ENCODE results near the gene KCTD16.
A peak's percentile ranks its signal among the peaks of the same experiment; 100 is the strongest.

The KCTD16 gene

DNA sequence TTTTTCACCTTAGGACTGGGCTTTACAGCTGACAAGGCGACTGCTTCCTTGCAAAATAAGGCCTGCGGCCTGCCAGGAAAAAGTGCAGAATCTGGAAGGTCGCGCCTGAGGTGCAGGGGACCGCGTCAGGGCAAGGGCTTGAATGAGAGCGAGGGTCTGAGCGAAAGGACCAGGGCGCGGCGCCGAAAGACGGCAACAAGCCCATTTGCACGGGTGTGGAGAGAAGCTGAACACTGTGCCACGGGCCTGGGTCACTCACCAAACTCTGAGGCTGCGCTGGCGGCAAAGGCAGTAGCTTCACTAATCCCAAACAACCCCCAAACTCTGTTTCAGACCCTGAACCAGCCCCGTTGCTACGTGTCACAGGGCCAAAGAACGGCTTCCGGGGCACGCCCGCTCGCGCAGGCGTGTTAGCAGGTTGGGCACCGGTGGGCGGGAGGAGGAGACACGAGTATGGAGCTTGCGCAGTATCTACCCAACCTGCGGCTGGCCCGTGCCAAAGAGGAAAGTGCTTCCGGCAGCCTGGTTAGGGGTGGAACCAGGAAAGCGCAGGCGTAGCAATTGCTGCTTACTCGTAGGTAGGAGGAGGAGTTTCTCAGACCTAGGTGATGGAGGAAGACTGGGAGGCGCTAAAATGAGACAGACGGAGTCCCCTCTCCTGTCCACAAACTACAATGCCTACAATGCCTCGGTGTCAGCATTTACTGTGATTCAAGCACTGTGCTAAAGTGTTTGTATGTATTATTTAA lies at the start of gene KCTD16, which contains the start of gene YIPF5:
TSS of gene KCTD16 (plus strand) at position 598 of the 749 bp plus-strand sequence.
TSS of gene YIPF5 (minus strand) at position 384 of the 749 bp plus-strand sequence. CDS start 704 bp downstream, outside the sequence.
- no peaks in the 10 kb centered on the region for H3K9me3 Mint-ChIP-seq
- H3K27me3 Mint-ChIP-seq = no peaks in the 10 kb centered on the region
- H3K4me1 Mint-ChIP-seq = peaks cover 52% of the 10 kb centered on the region
- peak within 1 kb of the TSS; percentile 91 for H3K27ac Mint-ChIP-seq
- H3K36me3 Mint-ChIP-seq = peaks cover 8% of the 10 kb centered on the region
- H3K4me3 Mint-ChIP-seq = peak within 1 kb of the TSS; percentile 100

DNA sequence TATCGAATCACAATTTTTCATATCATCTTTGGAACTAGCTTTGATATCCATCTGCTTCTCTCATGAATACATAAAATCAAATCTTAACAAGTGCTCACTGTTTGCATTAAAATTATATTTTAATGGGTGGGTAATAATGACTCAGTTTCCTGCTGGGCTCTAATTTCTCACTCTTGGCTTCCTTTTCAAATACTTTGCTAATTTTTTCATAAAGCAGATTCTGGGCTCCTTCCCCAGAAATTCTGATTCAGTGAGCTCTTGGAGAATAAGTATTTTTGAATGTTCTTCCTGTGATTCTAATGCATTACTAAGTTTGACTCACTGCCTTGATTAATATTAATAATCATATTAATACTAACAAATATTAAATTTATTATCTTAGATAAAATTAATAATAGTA lies 49.1 kb upstream of the KCTD16 start:
- H3K4me3 Mint-ChIP-seq = no peak overlapping the region
- H3K4me1 Mint-ChIP-seq = no peaks in the 10 kb centered on the region
- peaks cover 2% of the 10 kb centered on the region for H3K36me3 Mint-ChIP-seq

DNA sequence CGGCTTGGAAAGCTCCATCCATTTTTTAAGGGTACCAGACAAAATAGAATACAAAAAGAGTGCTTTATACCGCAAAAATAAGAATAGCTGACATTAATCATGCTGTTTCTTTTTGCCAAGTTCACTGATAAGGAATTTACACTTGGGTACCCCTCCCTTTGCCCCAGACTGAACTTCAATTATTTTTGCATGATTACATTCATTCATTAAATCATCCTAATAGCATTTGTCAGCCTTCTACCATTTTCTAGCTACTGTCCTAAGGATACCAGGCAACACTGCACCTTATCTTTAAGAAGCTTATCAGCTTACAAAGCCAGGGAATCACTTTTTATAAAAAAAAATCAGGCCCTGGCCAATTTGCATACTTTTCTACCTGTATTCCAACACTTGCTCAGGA lies 48.6 kb upstream of the KCTD16 start:
- H3K4me3 Mint-ChIP-seq = no peak overlapping the region
- peaks cover 2% of the 10 kb centered on the region for H3K36me3 Mint-ChIP-seq
- H3K9me3 Mint-ChIP-seq = no peaks in the 10 kb centered on the region
- H3K4me1 Mint-ChIP-seq = no peaks in the 10 kb centered on the region
- no peaks in the 10 kb centered on the region for H3K27me3 Mint-ChIP-seq
- no peak overlapping the region for H3K27ac Mint-ChIP-seq

More for the DNA sequence above, 49.1 kb upstream of the KCTD16 start:
- H3K27ac Mint-ChIP-seq = no peak overlapping the region
- H3K9me3 Mint-ChIP-seq = no peaks in the 10 kb centered on the region
- no peaks in the 10 kb centered on the region for H3K27me3 Mint-ChIP-seq

DNA sequence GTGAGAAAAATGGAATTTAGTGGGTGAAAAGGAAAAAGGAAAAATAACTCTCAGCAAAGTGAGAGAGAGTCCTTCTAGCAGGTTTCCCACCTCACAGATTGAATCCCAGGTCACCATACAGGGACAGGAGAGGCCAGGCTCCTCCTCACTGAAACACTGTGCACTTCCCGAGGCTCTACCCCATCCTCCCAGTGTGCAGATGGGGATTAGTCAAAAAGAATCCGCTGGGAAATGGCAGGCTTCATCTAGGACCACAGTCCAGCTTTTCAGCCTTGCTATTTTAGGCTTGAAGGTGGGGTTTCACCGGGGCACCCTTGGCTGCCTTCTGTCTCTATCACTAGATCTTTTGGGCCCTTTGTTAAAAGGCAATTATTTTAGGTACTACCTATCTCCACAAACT lies 48.0 kb upstream of the KCTD16 start:
- no peaks in the 10 kb centered on the region for H3K4me1 Mint-ChIP-seq
- H3K4me3 Mint-ChIP-seq = no peak overlapping the region
- peaks cover 2% of the 10 kb centered on the region for H3K36me3 Mint-ChIP-seq
- no peaks in the 10 kb centered on the region for H3K9me3 Mint-ChIP-seq
- no peaks in the 10 kb centered on the region for H3K27me3 Mint-ChIP-seq
- H3K27ac Mint-ChIP-seq = no peak overlapping the region

DNA sequence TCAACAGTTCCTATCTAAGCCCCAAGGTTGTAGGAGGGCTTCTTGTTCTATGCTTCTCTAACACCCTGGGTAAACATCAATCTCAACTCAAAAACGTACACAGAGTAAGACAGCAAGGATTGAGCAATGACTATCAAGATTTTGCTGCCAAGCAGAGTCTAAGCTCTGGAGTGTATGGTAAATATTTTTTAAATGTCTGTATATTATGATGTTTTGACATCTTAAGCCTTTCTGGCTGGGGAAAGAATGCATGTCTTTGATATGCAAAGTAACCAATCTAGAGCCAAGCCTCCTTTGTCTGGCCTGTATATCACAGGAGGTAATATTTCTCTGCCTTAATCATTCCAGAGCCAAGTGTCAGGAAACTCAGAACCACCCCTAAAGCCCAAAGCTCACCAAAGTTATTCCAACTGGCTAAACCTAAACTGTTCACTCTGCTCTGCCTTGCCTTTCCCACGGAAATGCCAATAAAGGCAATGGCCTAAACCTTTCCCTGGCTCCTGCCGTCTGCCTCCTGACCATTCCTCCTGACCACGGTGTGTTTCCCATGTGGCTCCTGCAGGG lies 45.4 kb upstream of the KCTD16 start:
- Mint-ChIP-seq H3K9me3 (no peaks in the 10 kb centered on the region), H3K27me3 (no peaks in the 10 kb centered on the region), H3K4me1 (no peaks in the 10 kb centered on the region), H3K27ac (no peak overlapping the region), H3K36me3 (peaks cover 2% of the 10 kb centered on the region), H3K4me3 (no peak overlapping the region)

DNA sequence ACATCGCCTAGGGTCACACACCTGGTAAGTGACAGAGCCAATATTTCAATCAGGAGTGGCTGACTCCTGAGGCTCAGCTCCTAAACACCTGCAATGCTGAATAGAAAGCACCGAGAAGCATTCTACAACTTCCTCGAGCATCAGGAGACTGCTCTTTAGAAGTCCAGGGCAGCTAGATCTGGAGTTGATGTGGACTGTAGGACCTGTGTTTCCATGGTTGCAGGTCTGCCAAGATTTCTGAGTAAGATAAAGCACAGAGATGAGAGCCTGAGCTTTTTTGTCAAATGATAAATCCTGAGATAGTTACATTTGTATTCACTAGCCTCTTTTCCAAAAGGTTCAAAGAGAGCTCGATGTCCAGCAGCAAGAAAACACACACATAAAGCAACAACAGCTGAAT lies 44.0 kb upstream of the KCTD16 start:
- H3K36me3 Mint-ChIP-seq = no peaks in the 10 kb centered on the region
- no peak overlapping the region for H3K4me3 Mint-ChIP-seq
- H3K4me1 Mint-ChIP-seq = no peaks in the 10 kb centered on the region
- no peaks in the 10 kb centered on the region for H3K27me3 Mint-ChIP-seq
- H3K27ac Mint-ChIP-seq = no peak overlapping the region
- H3K9me3 Mint-ChIP-seq = no peaks in the 10 kb centered on the region

DNA sequence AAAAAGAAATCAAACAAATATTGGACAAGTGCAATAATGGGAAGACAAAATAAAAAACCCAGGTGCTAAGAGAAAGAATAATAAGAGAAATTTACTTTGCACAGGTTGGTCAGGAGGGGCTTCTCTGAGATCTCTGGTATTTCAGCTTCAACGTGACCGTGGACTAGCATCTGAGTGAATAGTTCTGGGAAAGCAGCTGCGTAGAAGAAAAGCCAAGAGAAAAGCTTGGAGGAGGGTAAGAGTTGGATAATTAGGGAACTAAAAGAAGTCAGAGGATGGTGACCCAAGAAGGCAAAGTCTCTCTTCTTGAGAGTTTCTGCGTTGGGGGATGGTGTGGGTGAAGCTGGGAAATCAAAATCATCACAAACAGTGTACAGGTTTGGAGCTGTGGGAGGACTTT lies 41.8 kb upstream of the KCTD16 start:
- no peaks in the 10 kb centered on the region for H3K27me3 Mint-ChIP-seq
- H3K9me3 Mint-ChIP-seq = no peaks in the 10 kb centered on the region
- H3K4me1 Mint-ChIP-seq = no peaks in the 10 kb centered on the region
- no peak overlapping the region for H3K4me3 Mint-ChIP-seq
- no peak overlapping the region for H3K27ac Mint-ChIP-seq
- no peaks in the 10 kb centered on the region for H3K36me3 Mint-ChIP-seq

DNA sequence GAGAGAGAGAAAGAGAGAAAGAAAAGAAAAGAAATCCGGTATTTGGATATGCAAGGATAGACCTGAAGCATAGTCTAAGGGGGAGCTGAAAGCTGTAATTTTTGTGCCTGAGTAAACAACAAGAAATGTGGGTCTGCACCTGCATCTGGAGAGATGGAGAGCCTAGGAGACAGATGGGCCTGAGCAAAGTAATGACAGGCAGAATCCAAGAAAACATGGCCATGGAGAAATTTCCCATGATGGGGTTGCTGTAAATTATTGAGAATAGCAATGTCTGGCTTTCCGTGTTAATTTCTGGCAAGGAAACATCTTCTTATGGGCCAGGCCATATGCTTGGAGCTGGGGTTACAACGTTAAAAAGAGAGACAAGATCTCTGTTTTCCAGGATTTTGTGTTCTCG lies 40.4 kb upstream of the KCTD16 start:
- no peaks in the 10 kb centered on the region for H3K4me1 Mint-ChIP-seq
- H3K27me3 Mint-ChIP-seq = no peaks in the 10 kb centered on the region
- no peak overlapping the region for H3K4me3 Mint-ChIP-seq
- no peaks in the 10 kb centered on the region for H3K36me3 Mint-ChIP-seq
- H3K9me3 Mint-ChIP-seq = no peaks in the 10 kb centered on the region
- H3K27ac Mint-ChIP-seq = no peak overlapping the region

DNA sequence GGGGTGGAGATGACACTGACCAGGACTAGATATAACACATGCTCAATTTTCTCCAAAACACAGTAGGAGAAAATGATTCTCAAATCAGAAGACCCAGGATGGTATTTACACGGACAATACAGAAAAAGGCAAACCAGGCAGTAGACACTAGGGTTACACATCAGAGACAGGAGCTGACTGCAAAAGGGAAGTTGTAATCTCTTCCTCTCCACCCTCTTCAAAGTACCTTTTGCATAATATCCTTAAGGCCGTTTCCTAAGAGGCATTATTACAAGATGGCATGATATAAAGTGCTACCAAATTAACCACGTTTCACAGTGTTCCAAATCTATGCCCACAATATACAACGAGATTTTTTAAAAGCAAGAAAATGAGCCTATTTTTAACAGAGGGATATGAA lies 39.4 kb upstream of the KCTD16 start:
- no peak overlapping the region for H3K27ac Mint-ChIP-seq
- no peak overlapping the region for H3K4me3 Mint-ChIP-seq

DNA sequence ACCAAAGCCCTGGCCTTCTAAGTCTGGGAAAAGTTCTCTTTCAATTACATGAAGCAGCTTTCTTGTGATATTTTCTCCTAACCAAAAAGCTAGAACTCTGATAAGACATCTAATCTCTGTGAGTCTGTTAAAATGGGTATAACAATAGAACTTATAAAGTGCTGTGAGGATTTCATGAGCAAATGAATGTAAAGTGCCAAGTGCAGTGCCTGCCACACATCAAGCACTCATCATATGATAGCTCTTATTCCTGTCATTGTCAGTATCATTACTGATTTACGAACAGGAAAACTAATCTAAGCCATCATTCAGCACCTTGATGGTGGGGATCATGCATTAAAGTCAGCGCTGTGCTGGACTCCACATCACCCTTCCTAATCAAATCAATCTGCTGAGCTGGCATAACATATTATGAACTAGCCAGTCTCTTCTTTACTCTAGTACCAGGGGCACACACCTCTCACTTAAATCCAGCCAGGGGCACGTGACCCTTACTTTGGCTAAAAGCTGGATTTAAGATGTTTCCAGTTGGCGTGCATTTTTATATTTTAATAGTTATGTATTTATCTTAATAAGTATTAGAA lies 37.5 kb upstream of the KCTD16 start:
- Mint-ChIP-seq H3K9me3 (no peaks in the 10 kb centered on the region), H3K27me3 (peaks cover 2% of the 10 kb centered on the region), H3K4me1 (peaks cover 5% of the 10 kb centered on the region), H3K27ac (no peak overlapping the region), H3K36me3 (no peaks in the 10 kb centered on the region), H3K4me3 (no peak overlapping the region)

More for the DNA sequence above, 39.4 kb upstream of the KCTD16 start:
- Mint-ChIP-seq H3K36me3 (no peaks in the 10 kb centered on the region), H3K9me3 (no peaks in the 10 kb centered on the region), H3K27me3 (no peaks in the 10 kb centered on the region), H3K4me1 (peaks cover 5% of the 10 kb centered on the region)

DNA sequence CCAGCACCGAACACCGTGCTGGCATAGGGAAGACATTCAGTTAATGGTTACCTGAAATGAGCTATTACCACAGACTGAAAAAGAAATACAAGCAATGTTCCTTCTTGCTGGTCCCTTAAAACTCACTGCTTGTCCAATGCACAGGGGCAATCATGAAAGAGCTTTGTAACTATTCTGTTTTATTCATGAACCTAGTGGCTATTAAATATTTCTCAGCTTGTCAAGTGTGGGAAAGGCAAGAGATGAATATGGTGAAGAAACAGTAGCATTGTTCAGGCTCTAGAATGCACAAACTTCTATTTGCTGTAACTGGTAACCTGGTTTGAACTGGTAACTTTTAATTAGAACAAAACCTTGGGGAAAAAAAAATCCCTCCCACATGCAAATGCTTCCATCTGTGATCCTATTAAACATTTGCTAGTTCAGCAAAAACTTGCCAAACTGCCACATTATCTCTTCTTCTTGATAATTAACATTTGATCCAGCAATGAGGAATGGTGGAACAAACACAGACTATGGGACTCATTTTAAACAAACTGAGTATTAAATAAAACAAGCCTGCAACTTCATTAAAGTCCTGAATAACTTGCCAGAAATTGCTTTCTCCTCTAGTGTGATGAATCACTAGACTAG lies 36.4 kb upstream of the KCTD16 start:
- Mint-ChIP-seq H3K27ac (peak overlapping the region; percentile 25), H3K4me3 (no peak overlapping the region), H3K9me3 (no peaks in the 10 kb centered on the region), H3K36me3 (no peaks in the 10 kb centered on the region), H3K27me3 (peaks cover 4% of the 10 kb centered on the region), H3K4me1 (peaks cover 5% of the 10 kb centered on the region)

DNA sequence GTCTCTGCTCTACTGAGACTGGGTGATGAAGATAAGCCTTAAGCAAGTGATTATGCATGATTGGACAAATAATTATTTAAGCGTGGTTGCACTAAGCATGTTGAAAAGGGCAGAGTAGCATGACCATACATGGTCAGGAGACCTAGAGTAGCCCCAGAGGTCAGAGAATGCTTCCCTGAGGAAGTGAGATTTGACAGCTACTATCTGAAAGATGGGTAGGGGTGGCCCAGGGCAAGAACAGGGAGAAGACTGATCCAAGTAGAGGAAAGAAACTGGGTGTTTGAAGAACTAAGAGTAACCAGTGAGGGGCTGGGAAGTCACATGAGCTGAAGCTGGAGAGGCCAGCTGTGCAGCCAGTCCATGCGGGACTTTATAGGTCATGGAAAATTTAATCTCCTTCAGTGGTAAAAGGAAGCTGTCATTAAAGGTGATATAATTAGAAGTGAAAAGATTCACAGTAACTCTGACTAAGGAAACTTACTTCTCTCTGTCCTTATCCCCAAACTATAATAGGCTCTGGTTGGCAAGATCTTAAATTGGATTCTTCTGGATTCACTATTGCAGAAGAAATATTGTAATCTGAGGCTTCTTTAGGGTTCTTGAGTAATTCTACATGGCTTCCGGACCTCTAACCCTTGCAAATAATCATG lies 35.4 kb upstream of the KCTD16 start:
- Mint-ChIP-seq H3K27ac (no peak overlapping the region), H3K4me3 (no peak overlapping the region), H3K36me3 (no peaks in the 10 kb centered on the region), H3K4me1 (peaks cover 5% of the 10 kb centered on the region), H3K27me3 (peaks cover 4% of the 10 kb centered on the region), H3K9me3 (no peaks in the 10 kb centered on the region)

DNA sequence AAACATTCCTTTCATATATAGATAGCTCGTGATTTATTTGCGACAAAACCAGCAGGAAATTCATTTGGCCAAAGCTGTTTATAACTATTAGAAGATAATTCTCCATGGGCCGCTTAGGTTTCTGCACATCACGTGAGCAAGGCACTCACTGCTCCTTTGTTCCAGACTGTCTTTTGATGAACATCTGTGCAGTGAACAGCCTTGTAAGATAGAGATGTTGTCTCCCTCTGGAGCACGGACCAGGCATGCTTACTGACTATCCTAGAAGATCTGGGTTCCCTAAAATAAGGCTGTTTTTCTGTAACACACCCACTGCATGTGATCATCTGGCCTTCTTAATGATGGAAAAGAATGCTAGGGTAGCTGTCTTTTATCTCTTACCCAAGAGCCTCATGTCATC lies 31.1 kb upstream of the KCTD16 start:
- H3K9me3 Mint-ChIP-seq = no peaks in the 10 kb centered on the region
- H3K4me1 Mint-ChIP-seq = peaks cover 11% of the 10 kb centered on the region
- no peak overlapping the region for H3K4me3 Mint-ChIP-seq
- no peak overlapping the region for H3K27ac Mint-ChIP-seq
- peaks cover 7% of the 10 kb centered on the region for H3K27me3 Mint-ChIP-seq
- no peaks in the 10 kb centered on the region for H3K36me3 Mint-ChIP-seq

DNA sequence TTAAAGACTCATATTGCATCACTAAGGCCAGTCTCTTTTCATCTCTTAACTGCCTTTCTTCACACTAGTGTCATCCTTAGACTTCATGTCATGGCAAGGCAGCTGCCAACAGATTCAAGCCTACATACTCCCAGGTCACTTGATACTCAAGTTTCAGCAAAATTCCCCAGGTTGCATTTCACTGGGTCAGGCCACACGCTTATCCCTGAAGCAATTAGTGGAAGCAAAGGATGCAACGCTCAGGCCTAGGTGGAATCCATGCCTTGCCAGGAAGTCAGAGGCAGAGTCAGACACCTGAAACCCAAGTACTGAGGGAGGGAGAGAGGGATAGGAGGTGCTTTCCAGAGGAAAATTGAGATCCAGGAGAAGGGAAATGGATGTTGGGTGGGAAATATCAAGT lies 29.1 kb upstream of the KCTD16 start:
- Mint-ChIP-seq H3K4me3 (no peak overlapping the region), H3K27me3 (peaks cover 7% of the 10 kb centered on the region), H3K36me3 (no peaks in the 10 kb centered on the region), H3K27ac (no peak overlapping the region), H3K9me3 (no peaks in the 10 kb centered on the region), H3K4me1 (peaks cover 7% of the 10 kb centered on the region)

DNA sequence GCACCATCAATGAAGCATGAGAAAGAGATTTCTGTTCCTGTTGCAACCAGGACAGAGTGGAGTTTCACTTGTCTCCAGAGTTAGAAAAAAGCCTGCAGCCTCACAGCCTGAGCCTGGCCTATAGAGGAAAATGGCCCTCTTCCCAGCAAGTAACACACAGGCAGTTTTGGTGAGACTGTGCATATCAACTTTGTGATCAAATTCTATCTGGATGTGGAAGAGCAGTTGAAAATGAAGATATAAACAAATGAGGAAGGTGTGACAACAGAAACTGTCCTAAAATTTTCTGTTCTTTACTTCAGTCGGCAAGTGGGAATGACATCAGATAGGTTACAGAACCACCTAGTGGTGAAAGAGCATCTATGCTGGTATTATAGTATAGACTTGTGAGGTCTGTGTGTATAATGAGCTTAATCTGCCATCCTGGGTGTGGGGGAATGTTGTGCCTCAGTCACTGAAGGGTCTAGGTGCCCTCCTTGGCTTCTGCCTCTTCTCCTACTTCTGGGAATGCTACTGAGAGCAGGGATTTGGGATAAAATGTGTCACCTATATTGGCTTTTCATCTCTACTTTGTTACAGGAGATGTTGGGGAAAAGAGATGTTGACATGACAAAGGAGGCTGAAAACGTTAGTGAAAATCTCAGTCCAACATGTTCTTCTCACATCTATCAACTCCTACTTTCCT lies 28.4 kb upstream of the KCTD16 start:
- Mint-ChIP-seq H3K9me3 (no peaks in the 10 kb centered on the region), H3K4me1 (peaks cover 7% of the 10 kb centered on the region), H3K36me3 (no peaks in the 10 kb centered on the region), H3K27ac (peak overlapping the region; percentile 18), H3K4me3 (no peak overlapping the region), H3K27me3 (peaks cover 7% of the 10 kb centered on the region)
